ENCODE data around the gene CPNE2.

CPNE2 gene

GRCh38 chr16:57123974-57124674 is 31.7 kb downstream of the CPNE2 start:
- Histone ChIP-seq H3K4me1 (ENCODE audit: control insufficient read depth, insufficient read depth, low read length) (no peaks in the 10 kb centered on the region), H3K36me3 (ENCODE audit: control insufficient read depth, insufficient read depth, low read length) (peaks cover 4% of the 10 kb centered on the region), H3K9ac (ENCODE audit: low read length) (no peak overlapping the region)

GRCh38 chr16:57125376-57125775 is 33.0 kb downstream of the CPNE2 start:
- no peaks in the 10 kb centered on the region for H3K4me1 ChIP-seq (ENCODE audit: control insufficient read depth, insufficient read depth, low read length)
- H3K27me3 ChIP-seq (ENCODE audit: control insufficient read depth, insufficient read depth, low read length) = no peaks in the 10 kb centered on the region
- no peak overlapping the region for H3K27ac ChIP-seq (ENCODE audit: low read depth, low read length)
- H3K4me3 ChIP-seq (ENCODE audit: low read length) = no peak overlapping the region
- no peak overlapping the region for H3K9ac ChIP-seq (ENCODE audit: low read length)
- no peaks in the 10 kb centered on the region for H3K36me3 ChIP-seq (ENCODE audit: control insufficient read depth, insufficient read depth, low read length)

More at GRCh38 chr16:57123974-57124674, 31.7 kb downstream of the CPNE2 start:
- Histone ChIP-seq H3K4me3 (ENCODE audit: low read length) (no peak overlapping the region), H3K27ac (ENCODE audit: low read depth, low read length) (no peak overlapping the region), H3K27me3 (ENCODE audit: control insufficient read depth, insufficient read depth, low read length) (no peaks in the 10 kb centered on the region)

GRCh38 chr16:57125969-57126368 is 33.6 kb downstream of the CPNE2 start:
- H3K36me3 ChIP-seq (ENCODE audit: control insufficient read depth, insufficient read depth, low read length) = no peaks in the 10 kb centered on the region
- no peak overlapping the region for H3K4me3 ChIP-seq (ENCODE audit: low read length)
- H3K27me3 ChIP-seq (ENCODE audit: control insufficient read depth, insufficient read depth, low read length) = no peaks in the 10 kb centered on the region
- H3K27ac ChIP-seq (ENCODE audit: low read depth, low read length) = no peak overlapping the region
- peaks cover 2% of the 10 kb centered on the region for H3K4me1 ChIP-seq (ENCODE audit: control insufficient read depth, insufficient read depth, low read length)
- H3K9ac ChIP-seq (ENCODE audit: low read length) = no peak overlapping the region

- Histone ChIP-seq H3K36me3 (ENCODE audit: control insufficient read depth, insufficient read depth, low read length) (no peaks in the 10 kb centered on the region), H3K9ac (ENCODE audit: low read length) (no peak overlapping the region), H3K4me1 (ENCODE audit: control insufficient read depth, insufficient read depth, low read length) (peaks cover 3% of the 10 kb centered on the region), H3K27me3 (ENCODE audit: control insufficient read depth, insufficient read depth, low read length) (no peaks in the 10 kb centered on the region), H3K27ac (ENCODE audit: low read depth, low read length) (no peak overlapping the region), H3K4me3 (ENCODE audit: low read length) (no peak overlapping the region)
Measured at GRCh38 chr16:57126411-57126810, 34.0 kb downstream of the CPNE2 start.

GRCh38 chr16:57127037-57127763 is 34.8 kb downstream of the CPNE2 start:
- H3K36me3 ChIP-seq (ENCODE audit: control insufficient read depth, insufficient read depth, low read length) = no peaks in the 10 kb centered on the region
- H3K4me3 ChIP-seq (ENCODE audit: low read length) = no peak overlapping the region
- no peak overlapping the region for H3K27ac ChIP-seq (ENCODE audit: low read depth, low read length)
- H3K9ac ChIP-seq (ENCODE audit: low read length) = no peak overlapping the region
- peaks cover 3% of the 10 kb centered on the region for H3K4me1 ChIP-seq (ENCODE audit: control insufficient read depth, insufficient read depth, low read length)
- no peaks in the 10 kb centered on the region for H3K27me3 ChIP-seq (ENCODE audit: control insufficient read depth, insufficient read depth, low read length)

- Histone ChIP-seq H3K27me3 (ENCODE audit: control insufficient read depth, insufficient read depth, low read length) (no peaks in the 10 kb centered on the region), H3K4me1 (ENCODE audit: control insufficient read depth, insufficient read depth, low read length) (peaks cover 3% of the 10 kb centered on the region), H3K36me3 (ENCODE audit: control insufficient read depth, insufficient read depth, low read length) (no peaks in the 10 kb centered on the region), H3K27ac (ENCODE audit: low read depth, low read length) (no peak overlapping the region), H3K9ac (ENCODE audit: low read length) (no peak overlapping the region), H3K4me3 (ENCODE audit: low read length) (no peak overlapping the region)
Measured at GRCh38 chr16:57127836-57128235, 35.5 kb downstream of the CPNE2 start.

- H3K4me1 ChIP-seq (ENCODE audit: control insufficient read depth, insufficient read depth, low read length) = peaks cover 3% of the 10 kb centered on the region
- H3K4me3 ChIP-seq (ENCODE audit: low read length) = no peak overlapping the region
- no peaks in the 10 kb centered on the region for H3K36me3 ChIP-seq (ENCODE audit: control insufficient read depth, insufficient read depth, low read length)
- H3K9ac ChIP-seq (ENCODE audit: low read length) = no peak overlapping the region
- no peak overlapping the region for H3K27ac ChIP-seq (ENCODE audit: low read depth, low read length)
- H3K27me3 ChIP-seq (ENCODE audit: control insufficient read depth, insufficient read depth, low read length) = no peaks in the 10 kb centered on the region
Measured at GRCh38 chr16:57128771-57129389, 36.5 kb downstream of the CPNE2 start.

GRCh38 chr16:57130950-57131321 is 38.6 kb downstream of the CPNE2 start:
- Histone ChIP-seq H3K4me1 (ENCODE audit: control insufficient read depth, insufficient read depth, low read length) (peaks cover 3% of the 10 kb centered on the region), H3K4me3 (ENCODE audit: low read length) (no peak overlapping the region), H3K36me3 (ENCODE audit: control insufficient read depth, insufficient read depth, low read length) (no peaks in the 10 kb centered on the region), H3K27ac (ENCODE audit: low read depth, low read length) (no peak overlapping the region), H3K9ac (ENCODE audit: low read length) (no peak overlapping the region), H3K27me3 (ENCODE audit: control insufficient read depth, insufficient read depth, low read length) (no peaks in the 10 kb centered on the region)

- H3K36me3 ChIP-seq (ENCODE audit: control insufficient read depth, insufficient read depth, low read length) = no peaks in the 10 kb centered on the region
- no peak overlapping the region for H3K9ac ChIP-seq (ENCODE audit: low read length)
- no peak overlapping the region for H3K4me3 ChIP-seq (ENCODE audit: low read length)
- peaks cover 3% of the 10 kb centered on the region for H3K4me1 ChIP-seq (ENCODE audit: control insufficient read depth, insufficient read depth, low read length)
- H3K27ac ChIP-seq (ENCODE audit: low read depth, low read length) = no peak overlapping the region
- H3K27me3 ChIP-seq (ENCODE audit: control insufficient read depth, insufficient read depth, low read length) = no peaks in the 10 kb centered on the region
Measured at GRCh38 chr16:57131351-57131970, 39.1 kb downstream of the CPNE2 start.

GRCh38 chr16:57132470-57132869 is 40.1 kb downstream of the CPNE2 start:
- Histone ChIP-seq H3K9ac (ENCODE audit: low read length) (no peak overlapping the region), H3K27ac (ENCODE audit: low read depth, low read length) (no peak overlapping the region), H3K36me3 (ENCODE audit: control insufficient read depth, insufficient read depth, low read length) (no peaks in the 10 kb centered on the region), H3K4me3 (ENCODE audit: low read length) (no peak overlapping the region), H3K27me3 (ENCODE audit: control insufficient read depth, insufficient read depth, low read length) (no peaks in the 10 kb centered on the region), H3K4me1 (ENCODE audit: control insufficient read depth, insufficient read depth, low read length) (peaks cover 3% of the 10 kb centered on the region)

- Histone ChIP-seq H3K4me1 (ENCODE audit: control insufficient read depth, insufficient read depth, low read length) (peaks cover 3% of the 10 kb centered on the region), H3K4me3 (ENCODE audit: low read length) (no peak overlapping the region), H3K27ac (ENCODE audit: low read depth, low read length) (no peak overlapping the region), H3K9ac (ENCODE audit: low read length) (no peak overlapping the region), H3K36me3 (ENCODE audit: control insufficient read depth, insufficient read depth, low read length) (no peaks in the 10 kb centered on the region), H3K27me3 (ENCODE audit: control insufficient read depth, insufficient read depth, low read length) (no peaks in the 10 kb centered on the region)
Measured at GRCh38 chr16:57133031-57133430, 40.6 kb downstream of the CPNE2 start.

- H3K9ac ChIP-seq (ENCODE audit: low read length) = no peak overlapping the region
- no peak overlapping the region for H3K27ac ChIP-seq (ENCODE audit: low read depth, low read length)
- H3K36me3 ChIP-seq (ENCODE audit: control insufficient read depth, insufficient read depth, low read length) = no peaks in the 10 kb centered on the region
- no peaks in the 10 kb centered on the region for H3K27me3 ChIP-seq (ENCODE audit: control insufficient read depth, insufficient read depth, low read length)
- no peak overlapping the region for H3K4me3 ChIP-seq (ENCODE audit: low read length)
- H3K4me1 ChIP-seq (ENCODE audit: control insufficient read depth, insufficient read depth, low read length) = peaks cover 3% of the 10 kb centered on the region
Measured at GRCh38 chr16:57133886-57134285, 41.5 kb downstream of the CPNE2 start.

Data from rectal smooth muscle tissue (tissue), 1 donor.